Stimulated activated CD4-positive, alpha-beta T cell treated with anti-CD3 and anti-CD28 coated beads, TNF-alpha, amount 100 ng/mL, for 1 hour (primary cell): ENCODE measurements around the gene JADE2.
"Not testable (repeated sequence)": the region's sequence is repeated elsewhere in the genome, so short reads cannot be mapped to it uniquely, and the experiment has no call there.

Source experiments
- DNase-seq, 3 donors: peaks; one replicate each; pipeline ENCODE4 v3.0.0-alpha.2; 2020; ENCODE audit warnings: low read depth in 3 of 3, low spot score in 1 of 3

The JADE2 gene

DNA sequence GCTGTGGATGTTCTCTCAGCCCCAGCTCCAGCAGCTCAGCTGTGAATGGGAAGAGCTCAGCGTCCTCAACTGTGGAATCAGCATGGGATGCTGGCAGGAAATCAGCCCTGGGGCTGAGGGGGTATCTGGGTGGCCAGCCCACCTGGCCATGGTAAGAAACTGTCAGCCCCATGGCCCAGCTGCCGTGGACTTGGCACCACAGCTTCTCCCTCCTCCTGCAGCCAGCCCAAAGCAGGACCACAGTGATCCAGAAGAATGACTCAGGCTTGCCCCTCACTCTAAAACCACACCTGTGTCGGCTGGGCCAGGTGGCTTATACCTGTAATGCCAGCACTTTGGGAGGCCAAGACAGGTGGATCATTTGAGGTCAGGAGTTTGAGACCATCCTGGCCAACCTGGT is 59.2 kb downstream of the JADE2 start:
- DNase-seq = no peak

DNA sequence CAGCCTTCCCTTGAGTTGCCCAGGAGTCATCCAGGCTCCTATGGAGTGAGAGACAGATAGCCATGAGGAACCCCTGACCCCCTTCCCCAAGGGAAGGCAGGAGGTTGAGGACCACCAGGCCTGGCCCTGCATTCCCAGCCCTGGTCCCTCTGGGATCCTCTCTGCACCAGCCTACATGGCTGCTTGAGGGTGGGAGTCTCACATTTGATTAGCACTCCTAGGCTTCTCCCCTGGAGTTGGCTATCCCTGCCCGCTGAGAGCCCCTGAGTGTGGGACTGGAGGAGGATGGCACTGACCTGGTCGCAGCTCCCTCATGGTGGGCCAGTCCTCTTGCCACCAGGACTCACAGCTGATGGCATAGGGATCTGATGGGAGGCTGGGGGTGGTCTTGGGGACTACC is 60.5 kb downstream of the JADE2 start:
- no peak for DNase-seq

DNA sequence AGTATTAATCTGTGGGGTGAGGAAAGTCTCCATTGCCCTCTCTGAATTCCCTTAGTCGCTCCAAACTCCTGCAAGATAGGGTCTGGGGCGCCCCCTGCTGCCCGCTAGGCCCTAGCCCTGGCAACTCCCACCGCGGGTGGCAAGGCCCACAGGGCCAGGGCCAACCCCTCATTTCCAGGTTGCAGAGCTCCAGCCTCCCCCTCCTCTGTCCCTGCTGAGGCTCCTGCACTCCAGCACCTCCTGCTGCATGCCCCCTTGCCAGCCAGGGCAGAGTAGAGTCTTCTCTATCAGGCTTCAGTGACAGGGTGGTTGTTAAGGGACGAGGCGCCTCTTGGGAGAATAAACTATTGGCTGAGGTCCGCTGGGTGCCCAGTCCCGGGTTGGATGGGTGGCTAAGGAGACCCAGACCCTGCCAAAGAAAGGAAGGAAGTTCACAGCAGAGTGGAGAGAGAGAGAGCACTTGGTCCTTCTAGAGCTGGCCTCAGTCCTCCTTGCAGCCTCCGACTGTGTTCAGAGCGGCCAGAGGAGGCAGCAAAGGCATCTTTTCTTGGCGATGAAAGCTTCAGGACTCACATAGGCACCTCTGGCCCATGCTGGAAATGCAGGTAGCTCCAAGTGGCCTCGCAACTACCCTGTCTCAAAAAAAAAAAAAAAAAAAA is 61.5 kb downstream of the JADE2 start:
- DNase-seq = peak; percentile 46 to 83 (median 47)

DNA sequence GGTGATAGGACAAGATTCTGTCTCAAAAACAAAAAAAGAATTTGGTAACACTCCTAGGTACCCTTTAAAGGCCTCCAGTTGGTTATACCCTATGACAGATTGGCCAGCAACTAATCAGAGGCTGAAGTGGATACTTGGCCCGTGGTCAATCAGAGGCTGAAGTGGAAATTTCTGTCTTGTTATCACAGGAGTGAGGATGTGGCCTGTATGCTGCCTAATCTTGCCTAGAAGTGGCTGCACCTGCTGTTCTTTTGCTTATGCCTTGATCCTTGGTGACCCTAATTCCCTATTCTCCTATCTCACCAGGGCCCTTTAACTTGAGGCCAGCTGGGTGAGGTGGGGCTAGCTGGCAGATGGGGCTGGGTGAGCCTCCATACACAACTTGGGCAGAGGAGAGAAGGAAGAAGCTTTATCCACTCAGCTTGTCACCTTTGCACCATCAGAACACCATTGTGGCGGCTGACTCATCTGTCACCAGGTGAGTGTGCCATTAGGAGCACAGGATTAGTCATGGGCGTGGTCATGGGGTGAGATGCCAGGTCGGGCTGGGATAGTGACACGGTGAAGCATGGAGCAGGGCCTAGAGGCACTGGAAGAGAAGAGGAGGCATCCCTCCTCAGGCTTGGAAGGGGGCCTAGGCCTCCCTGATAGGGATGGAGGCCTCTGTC is 65.7 kb downstream of the JADE2 start:
- DNase-seq = no peak

DNA sequence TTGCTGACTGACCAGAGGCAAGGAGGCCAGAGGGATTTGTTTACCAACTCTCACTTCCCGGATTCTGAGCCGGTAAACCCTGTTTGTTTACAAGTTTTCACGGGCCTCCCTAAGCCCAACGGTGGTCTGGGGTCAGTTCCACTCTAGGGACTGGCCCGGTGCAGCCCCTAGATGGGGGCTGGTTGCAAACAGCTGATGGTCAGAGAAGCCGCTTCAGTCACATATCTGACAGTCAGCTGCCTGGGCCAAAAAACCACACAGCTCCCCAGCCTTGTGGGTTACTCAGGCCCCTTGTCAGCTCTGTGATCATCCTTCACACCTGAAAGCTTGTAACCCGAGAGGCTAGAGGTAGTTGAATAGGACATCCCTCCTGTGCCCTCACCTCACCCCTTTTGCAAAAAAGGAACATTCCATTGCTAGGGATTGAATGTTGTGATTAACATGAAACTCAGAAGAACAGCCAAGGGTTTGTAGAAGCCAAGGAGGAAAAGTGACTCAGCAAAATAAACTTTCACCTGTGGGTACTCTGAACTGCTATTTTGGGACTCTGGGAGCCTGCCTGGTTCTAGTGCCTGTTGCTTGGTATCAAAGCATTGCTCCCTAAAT is 66.8 kb downstream of the JADE2 start:
- no peak for DNase-seq

DNA sequence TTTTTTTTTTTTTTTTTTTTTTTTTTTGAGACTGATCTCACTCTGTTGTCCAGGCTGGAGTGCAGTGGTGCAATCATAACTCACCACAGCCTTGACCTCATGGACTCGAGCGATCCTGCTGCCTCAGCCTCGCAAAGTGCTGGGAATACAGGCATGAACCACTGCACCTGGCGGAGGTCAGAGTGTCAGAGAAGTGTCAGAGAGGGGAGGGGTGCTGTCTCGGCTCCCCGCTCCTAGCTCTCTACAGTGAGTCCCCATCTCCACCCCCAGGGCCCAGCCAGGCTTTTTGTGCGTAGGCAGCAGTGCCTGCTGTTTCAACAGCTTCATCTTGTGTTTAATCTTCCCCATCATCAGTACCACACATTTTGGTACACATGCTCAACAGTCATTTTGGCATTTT is 68.9 kb downstream of the JADE2 start:
- no peak for DNase-seq

DNA sequence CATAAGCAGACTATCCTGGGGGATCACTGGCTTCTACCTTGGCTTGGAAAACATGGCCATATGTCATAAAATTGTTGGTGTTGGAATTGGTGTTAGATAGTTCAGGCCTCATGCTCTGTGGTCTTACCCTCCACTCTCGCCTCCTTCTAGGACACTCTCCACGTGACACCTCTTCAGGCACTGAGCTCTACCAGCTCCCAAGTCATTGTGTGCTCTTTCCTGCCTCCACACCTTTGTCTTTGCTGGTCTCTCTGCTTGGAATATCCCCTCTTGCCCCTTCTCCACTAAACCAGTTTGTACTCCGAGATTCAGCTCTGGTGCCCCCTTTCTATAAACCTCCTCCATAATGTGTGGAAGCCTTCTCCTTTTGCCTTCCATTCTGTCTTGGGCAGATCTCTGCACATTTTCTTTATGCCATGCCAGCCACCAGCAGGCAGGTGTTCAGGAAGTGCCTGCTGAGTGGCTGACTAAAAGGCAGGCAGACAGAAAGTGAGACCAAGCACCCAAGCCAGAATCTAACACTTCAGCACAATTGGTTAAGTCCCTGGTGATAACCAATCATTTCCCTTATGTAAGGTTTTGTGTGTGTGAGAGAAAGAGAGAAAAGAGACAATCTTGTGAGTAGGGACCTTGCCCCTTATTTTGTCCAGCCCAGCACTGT is 69.5 kb downstream of the JADE2 start:
- DNase-seq = no peak

DNA sequence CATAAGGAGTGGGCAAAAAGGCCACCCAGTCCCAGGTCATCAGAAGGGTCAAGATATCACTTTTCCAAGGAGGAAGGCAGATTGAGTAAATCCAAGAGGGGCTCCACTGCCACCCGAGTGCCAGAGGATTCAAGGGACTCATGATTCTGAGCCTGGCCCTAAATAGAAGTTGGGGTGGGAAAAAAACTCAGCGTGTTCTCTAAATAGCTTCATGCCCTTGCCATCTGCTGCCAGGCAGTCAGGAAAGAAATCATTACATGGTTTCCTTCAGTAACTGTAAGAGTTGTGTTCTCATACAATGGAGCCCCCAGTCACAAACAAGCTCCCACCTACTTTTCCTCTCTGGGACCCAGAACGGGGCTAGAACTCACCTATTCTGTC is 70.0 kb downstream of the JADE2 start:
- DNase-seq = no peak

DNA sequence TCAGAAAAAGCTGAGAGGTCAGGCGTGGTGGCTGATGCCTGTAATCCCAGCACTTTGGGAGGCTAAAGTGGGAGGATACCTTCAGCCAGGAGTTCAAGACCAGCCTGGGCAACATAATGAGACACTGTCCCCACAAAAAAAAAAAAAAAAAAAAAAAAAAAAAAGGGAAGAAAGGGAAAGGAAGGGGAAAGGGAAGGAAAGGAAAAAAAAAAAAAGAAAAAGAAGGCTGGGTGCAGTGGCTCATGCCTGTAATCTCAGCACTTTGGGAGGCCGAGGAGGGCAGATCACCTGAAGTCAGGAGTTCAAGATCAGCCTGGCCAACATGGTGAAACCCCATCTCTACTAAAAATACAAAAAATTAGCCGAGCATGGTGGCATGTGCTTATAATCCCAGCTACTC is 74.3 kb downstream of the JADE2 start:
- DNase-seq = not testable (repeated sequence)

DNA sequence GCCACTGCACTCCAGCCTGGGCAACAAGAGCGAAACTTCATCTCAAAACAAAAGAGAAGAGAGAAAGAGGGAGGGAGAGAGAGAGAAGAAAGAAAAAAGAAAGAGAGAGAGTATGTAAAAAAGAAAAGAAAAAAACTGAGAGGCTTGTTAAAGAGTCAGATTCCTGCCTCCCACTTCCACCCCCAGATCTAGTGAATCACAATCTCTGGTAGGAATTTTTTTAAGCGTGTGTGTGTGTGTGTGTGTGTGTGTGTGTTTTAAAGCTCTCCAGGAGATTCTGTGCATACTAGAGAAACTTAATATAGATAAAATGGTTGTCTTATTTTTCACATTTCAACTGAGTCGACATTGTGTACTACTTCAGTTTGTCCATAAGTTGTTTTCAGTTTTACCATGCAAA is 75.1 kb downstream of the JADE2 start:
- no peak for DNase-seq

DNA sequence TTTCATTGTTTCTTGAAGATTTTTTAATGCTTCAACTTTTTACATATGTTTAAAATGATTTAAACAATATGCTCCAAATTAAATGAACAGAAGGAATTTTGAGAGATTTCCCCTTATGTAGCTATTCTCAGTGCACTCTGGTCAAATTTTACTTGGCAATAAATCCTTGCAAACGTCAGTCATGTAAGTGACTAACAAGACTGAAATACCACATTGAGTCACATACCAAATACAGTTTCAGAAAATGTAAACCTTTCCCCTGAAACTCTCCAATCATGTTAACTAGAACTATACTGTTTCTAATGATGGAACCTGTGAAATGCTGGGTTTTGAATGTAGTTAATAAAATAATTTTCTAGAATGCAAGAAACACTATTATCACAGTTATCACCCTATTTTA is 77.6 kb downstream of the JADE2 start:
- DNase-seq = no peak

DNA sequence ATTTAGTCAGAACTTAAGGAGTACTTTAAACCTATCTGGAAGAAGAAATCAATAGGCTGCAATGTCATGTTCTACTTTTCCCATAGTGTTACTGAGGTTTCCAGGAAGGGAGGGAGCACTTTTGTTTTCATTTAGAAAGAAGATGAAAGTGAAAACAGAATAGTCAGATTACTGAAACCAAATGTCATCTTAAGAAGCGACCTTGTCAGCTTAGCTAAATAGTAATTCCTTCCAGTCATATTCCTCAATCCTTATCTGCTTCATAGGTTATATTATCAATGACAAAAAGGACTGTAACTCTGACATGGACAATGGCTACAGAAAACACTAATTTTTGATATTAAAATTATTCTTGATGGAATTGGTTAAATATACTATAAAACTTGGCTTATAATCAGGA is 79.4 kb downstream of the JADE2 start:
- no peak for DNase-seq

DNA sequence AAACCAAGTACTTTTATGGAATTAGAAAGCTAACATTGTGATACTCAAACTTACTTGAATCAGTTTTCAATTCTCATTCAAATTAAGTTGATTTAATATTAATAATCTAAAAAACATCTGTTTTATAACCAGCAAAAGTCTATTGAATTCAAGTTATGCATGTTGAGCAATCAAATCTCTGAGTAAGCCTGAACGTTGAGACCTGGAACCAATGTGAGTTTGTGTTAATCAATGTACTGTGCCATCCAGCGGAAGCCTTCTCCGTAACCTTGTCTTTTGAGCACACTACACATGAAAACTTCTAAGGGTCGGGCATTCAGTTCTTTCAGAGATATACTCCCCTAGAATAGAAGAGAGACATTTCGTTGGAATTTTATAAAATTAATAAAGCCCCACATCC is 81.3 kb downstream of the JADE2 start:
- DNase-seq = no peak

DNA sequence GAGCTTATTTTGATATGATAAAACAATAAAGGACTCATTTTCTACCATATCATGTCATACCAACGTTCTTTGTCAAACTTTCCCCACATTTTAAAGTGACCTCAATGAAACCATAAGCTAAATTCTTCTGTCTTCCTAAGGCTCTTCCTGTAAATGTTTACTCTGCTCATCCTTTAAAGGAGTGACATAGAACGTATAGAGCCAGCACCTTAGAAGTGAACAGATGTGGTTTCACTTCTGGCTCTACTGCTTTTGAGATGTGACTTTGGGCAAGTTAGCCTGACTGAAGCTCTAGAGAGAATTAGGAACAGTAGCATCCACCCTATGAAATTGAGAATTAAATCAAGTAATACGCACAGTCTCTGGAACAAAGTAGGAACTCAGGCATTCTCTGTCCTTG is 83.1 kb downstream of the JADE2 start:
- DNase-seq = no peak

DNA sequence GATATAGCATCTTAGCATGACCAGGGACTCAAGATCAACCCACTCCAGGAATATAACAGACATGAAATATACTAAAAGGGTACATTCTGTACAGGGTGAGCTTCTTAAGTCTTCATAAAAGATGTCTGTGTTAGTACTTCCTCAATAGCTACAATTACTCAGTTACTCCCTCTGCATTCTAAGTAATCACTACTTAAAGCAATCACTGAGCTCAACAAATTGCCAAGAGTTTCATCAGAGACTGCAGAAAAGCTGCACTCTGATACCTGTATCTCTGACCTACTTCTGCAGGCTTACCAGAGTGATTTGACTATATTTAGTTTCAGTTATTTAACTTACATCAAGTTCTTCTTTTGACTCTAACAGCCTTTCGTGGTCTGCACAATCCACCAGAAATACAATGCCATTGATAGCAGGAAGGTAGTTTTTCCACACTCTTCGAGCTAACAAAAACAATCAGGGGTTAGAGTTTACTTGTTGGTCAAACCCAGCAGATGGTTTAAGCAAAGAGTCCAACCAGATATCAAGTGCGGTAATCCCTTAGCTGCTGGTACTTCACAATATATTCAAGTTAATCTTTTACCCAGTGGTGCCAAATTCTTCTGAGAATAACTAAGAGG is 83.9 kb downstream of the JADE2 start:
- no peak for DNase-seq

DNA sequence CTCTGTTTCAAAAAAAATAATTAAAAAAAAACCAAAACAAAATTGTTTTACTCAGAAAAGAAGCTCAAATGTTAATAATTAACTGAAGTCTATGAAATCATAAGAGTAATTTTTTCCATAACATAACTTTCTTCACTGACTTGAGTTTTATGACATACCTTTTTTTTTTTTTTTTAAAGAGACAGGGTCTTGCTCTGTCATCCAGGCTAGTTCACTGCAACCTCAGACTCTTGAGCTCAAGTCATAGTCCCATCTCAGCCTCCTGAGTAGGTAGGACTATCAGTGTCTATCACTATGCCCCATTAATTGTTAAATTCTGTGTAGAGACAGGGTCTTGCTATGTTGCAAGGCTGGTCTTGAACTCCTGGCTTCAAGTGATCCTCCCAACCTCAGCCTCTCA is 85.3 kb downstream of the JADE2 start:
- no peak for DNase-seq

DNA sequence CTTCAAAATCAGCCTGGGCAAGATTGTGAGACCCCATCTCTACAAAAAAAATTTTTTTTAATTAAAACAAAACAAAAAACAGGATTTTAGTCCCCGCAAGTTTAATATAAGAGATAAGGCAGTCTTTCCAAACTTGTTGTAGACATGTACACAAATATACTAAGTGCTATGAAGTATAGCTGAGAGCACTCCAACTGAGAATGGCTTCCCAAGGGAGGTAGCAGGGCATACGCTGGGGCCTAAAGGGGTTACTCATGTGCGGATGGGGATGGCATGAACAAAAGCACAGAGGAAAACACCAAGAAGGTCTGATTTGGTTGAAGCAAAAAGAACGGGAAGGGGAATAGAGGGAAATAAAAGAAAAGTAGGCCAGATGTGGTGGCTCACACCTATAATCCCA is 86.0 kb downstream of the JADE2 start:
- DNase-seq = no peak

DNA sequence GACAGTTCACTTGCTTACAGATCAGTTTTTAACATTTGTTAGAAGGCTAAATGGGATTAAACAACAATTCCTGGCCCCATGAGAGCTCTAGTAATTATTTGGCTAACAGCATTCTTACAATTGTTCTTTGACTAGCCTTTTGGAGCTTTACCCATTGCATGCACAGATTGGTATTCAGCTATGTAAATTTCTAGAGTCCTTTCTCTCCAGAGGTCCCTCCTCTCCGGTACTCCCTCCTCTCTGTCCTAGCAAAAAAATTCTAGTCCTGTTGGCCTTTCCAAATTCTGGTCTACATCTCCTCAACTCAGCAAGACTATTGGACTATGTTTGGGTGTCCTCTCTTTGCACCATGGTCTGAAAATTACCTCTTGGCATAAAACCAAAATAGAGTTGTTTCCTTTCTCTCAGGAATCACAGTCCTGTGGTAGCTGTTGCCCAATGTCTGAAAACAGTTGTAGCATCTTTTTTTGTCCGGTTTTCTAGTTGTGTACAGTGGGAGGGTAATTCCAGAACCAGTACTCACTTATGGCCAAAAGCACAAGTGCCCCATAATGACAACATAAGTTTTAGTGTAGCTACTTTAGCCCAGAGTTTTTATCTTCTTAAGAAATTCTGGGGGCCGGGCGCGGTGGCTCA is 89.1 kb downstream of the JADE2 start:
- DNase-seq = no peak

DNA sequence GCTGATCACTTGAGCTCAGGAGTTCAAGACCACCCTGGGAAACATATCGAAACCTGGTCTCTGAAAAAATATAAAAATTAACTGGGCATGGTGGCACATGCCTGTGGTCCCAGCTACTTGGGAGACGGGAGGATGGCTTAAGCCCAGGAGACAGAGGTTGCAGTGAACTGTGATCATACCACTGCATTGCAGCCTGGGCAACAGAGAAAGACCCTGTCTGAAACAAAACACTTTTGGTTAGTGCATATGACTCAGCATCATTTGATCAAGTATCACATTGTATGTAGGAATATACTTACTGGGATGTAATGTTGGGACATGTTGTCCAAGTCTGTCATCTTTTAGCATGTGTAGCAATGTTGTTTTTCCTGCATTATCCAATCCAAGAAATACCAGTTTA is 95.2 kb downstream of the JADE2 start:
- no peak for DNase-seq

DNA sequence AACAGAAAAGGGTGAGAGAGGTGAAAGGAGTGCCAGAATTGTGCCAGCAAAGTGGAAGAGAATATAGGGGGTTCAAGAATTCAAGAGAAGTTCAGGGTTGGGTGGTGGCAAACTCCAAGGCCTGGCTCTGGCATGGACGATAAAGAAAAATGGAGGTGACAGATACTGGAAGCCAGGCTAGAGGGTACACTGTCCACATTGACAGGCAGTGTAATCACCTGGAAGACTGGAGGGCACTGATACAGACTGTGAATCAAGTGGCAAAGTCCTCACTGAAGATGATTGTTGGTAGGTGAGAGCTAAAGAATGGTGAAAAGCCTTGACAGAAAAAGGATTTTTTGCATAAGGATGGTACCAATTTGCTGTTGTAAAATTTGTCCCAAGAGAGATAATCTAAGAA is 100.1 kb downstream of the JADE2 start:
- DNase-seq = no peak

DNA sequence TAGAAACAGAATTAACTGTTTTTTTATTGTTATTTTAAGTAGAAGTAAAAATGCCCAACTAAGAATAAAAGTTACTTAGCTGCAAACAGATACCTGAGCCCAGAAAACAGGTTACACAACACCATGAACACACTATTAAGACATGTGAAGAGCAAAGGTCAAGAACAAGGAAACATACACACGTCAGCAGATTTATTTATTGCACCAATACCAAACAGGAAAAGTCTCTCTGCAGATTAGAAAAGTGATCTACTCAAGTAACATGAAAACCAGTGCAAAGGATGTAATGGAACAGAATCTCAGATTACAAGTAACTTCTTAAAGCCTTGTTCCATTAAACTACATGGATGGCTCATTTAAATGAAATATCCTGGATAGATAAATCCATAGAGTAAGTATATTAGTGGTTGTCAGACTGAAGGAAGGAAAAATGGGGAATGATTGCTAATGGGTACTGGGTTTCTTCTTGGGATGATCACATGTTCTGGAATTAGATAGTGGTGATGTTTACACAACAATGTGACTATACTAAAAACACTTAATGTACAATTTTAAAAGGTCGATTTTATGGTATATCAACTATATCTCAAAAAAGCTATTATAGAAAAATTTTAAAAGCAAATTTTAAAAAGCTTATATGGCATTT is 101.0 kb downstream of the JADE2 start:
- DNase-seq = no peak
